Stimulated activated naive CD4-positive, alpha-beta T cell (primary cell): ENCODE results near the gene SDK1.
"Not testable (repeated sequence)": the region's sequence is repeated elsewhere in the genome, so short reads cannot be mapped to it uniquely, and the experiment has no call there.

Experiments used
- DNase-seq, 6 experiments: peaks; one replicate each; lab custom pipeline; 2025; lab: John Stamatoyannopoulos, UW

Gene SDK1

GRCh38 chr7:4078580-4078979 lies 777.5 kb downstream of the SDK1 start:
- no peak for DNase-seq

- DNase-seq: no peak
These were observed 778.3 kb downstream of the SDK1 start for GRCh38 chr7:4079366-4079765.

GRCh38 chr7:4079956-4080355 lies 778.9 kb downstream of the SDK1 start:
- DNase-seq: no peak

GRCh38 chr7:4080954-4081353 lies 779.9 kb downstream of the SDK1 start:
- no peak for DNase-seq

GRCh38 chr7:4083513-4083912 lies 782.5 kb downstream of the SDK1 start:
- DNase-seq: no peak

GRCh38 chr7:4084271-4084670 lies 783.2 kb downstream of the SDK1 start:
- DNase-seq: no peak

GRCh38 chr7:4085937-4086691 lies 785.1 kb downstream of the SDK1 start:
- DNase-seq: no peak

- DNase-seq: no peak
These were observed 785.7 kb downstream of the SDK1 start for GRCh38 chr7:4086723-4087122.

GRCh38 chr7:4091767-4092166 lies 790.7 kb downstream of the SDK1 start:
- no peak for DNase-seq

- no peak for DNase-seq
These were observed 792.0 kb downstream of the SDK1 start for GRCh38 chr7:4093035-4093434.

- DNase-seq: no peak
These were observed 792.4 kb downstream of the SDK1 start for GRCh38 chr7:4093483-4093882.

GRCh38 chr7:4094158-4094557 lies 793.1 kb downstream of the SDK1 start:
- not testable (repeated sequence) for DNase-seq

GRCh38 chr7:4097001-4097609 lies 796.1 kb downstream of the SDK1 start:
- DNase-seq: no peak

- no peak for DNase-seq
These were observed 797.1 kb downstream of the SDK1 start for GRCh38 chr7:4098169-4098568.

- no peak for DNase-seq
These were observed 798.6 kb downstream of the SDK1 start for GRCh38 chr7:4099651-4100050.

GRCh38 chr7:4100148-4100547 lies 799.1 kb downstream of the SDK1 start:
- no peak for DNase-seq

GRCh38 chr7:4100691-4101090 lies 799.6 kb downstream of the SDK1 start:
- no peak for DNase-seq

- no peak for DNase-seq
These were observed 801.3 kb downstream of the SDK1 start for GRCh38 chr7:4102231-4102841.

- DNase-seq: no peak
These were observed 802.5 kb downstream of the SDK1 start for GRCh38 chr7:4103352-4104091.

GRCh38 chr7:4107839-4108238 lies 806.8 kb downstream of the SDK1 start:
- DNase-seq: no peak

GRCh38 chr7:4108951-4109350 lies 807.9 kb downstream of the SDK1 start:
- no peak for DNase-seq

- DNase-seq: no peak
These were observed 808.5 kb downstream of the SDK1 start for GRCh38 chr7:4109481-4110110.
